Measurements from ENCODE around the gene BCL2L13.
"Not testable (repeated sequence)": the region's sequence is repeated elsewhere in the genome, so short reads cannot be mapped to it uniquely, and the experiment has no call there.

The BCL2L13 gene

DNA sequence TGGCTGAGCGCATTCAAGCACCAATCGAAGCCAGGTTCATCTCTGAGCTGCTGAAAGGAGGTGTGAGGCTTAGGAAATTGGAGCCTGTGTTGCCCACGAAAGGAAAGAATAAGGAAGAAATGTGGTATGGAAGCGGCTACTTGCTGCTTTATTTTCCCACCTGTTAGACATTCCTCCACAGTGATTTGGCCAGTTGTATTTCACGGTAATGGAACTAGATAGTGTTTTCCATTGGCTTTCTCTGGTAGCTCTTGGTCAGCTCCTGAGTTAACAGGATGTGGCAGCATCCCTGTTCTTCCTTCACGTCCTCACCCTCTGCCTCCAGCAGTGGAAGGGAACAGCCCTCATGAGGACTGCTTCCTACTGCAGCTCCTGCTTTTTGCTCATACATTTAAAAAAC lies 91.0 kb downstream of the BCL2L13 start:
- DNase-seq, result no peak

DNA sequence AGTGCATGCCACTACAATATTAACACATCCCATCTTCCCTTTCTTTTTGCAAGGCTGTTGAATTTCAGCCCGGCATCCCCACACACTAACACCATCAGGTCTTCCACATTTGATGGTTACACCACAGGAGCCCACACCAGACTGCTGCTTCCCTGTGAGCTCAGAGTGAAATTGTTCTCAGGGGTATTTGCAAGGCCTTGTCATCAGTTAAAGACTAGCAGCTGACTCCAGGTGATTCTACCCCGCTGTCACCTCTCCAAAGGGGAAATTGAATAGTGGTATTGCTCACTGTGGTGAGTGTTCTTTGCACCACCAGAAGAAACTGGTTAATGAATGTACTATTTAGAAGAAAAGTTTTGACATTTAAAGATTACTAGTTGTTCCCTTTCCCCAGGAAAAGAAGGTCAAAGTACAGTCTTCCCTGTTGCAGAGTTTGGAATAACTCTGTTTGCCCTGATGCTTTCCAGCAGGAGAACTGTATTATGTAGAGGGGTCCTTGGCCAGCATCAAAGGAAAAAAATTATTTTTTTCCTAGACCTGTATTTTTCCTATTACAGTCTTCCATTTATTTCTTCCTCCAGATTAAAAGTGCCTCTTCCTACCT lies 93.8 kb downstream of the BCL2L13 start:
- DNase-seq, result no peak

GRCh38 chr22:17733466-17733865 lies 94.9 kb downstream of the BCL2L13 start:
- DNase-seq, result no peak

GRCh38 chr22:17734187-17734586 lies 95.6 kb downstream of the BCL2L13 start:
- no peak for DNase-seq

DNA sequence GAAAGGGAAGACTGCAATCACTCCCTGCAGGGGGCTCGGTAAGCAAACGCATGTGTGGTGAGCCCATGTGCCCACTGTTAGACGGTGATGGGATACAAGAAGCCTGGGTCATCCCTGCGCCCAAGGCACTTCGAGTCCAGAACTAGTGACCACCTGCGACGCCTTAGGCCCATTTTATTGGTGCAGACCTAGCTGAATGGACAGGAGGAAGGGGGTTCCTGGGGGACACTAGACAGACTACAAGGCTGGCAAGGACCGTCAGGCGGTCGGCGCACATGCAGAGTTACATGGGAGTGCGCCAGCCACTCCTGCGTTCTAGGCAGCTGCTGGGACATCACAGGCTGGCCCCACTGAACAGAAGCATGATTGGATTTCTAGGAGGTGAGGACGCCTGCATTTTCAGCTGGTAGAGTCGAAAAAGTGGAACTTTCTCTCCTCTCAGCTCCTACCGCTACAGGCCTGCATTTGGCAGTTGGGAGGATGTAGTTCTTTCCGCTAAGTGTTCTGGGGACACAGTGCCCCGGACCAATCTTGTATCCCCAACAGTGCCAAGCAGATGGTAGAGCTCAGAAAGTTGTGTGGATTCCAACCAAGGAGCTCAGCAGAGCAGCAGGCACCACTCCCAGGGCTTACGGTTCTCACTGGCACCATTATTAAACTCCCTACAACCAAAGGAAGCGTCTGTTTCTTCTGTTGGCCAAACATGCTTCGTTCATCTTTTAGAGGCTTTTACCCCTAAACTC lies 100.0 kb downstream of the BCL2L13 start:
- DNase-seq, result no peak

DNA sequence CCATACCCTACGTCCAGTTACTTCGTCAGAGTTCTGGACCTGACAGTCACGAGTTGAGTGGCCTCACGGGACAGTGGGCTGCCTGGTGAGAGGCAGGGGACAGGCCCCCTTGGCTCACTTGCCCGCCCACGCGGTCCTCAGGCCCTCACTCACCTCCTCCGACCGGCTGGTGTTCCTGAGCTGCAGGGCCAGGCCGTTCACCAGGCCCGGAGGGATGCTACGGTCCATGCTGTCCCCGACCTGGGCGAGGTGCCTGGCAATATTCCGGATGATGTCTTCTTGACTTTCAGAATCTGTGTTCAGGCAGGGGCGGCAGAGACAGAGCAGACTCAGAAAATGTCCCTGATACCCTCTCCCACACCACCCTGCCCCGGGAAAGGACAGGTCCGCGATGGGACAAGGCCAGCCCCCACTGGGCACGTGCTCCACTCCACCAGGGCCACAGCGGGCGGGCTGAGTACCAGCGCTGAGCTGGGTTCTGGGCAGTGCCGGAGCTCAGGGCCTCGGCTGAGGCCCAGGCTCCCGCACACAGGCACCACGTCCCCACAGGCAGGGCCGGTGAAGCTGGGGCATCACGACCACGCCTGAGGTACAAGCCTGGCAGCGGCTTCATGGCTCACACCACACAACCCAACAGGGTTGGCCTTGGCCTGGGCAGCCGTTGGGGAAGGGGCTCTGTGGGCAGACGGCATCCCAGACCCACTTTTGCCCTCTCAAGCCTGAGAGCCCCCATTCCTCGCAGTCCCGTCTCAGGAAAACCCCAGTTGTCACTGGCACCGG lies 100.8 kb downstream of the BCL2L13 start:
- no peak for DNase-seq

DNA sequence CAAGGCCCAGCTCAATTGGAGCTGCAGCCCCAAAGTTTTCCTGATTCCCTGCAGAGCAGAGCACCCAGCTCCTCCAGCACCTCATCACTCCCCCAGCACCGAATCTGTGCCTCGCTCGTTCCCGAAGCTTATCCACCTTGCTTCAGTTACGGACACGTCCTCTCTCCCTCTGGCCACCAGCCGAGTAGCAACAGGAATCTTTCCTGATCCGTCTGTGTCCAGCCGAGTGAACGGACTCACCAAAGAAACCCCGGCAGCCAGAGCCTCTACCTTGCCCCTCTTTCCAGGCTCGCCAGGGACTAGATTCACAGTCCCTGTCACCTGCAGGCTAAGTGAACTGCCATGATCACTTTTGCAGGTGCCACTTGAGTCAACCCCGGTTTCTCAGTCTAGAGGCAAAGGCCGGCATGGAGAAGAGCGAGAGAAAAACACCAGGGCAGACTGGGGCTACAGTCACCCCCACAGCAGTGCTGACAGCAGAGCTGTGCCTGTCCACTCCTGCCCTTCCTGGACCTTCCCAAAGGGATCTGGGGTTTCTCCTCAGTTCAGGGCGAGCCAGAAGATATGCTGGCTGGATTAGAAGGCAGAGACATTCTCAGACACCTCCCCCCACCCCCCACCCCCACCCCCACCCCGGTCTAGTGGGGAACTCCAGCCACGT lies 103.4 kb downstream of the BCL2L13 start:
- DNase-seq, result no peak

- peak; percentile 62 to 66 for DNase-seq
Measured at GRCh38 chr22:17742527-17742902, 104.0 kb downstream of the BCL2L13 start.

DNA sequence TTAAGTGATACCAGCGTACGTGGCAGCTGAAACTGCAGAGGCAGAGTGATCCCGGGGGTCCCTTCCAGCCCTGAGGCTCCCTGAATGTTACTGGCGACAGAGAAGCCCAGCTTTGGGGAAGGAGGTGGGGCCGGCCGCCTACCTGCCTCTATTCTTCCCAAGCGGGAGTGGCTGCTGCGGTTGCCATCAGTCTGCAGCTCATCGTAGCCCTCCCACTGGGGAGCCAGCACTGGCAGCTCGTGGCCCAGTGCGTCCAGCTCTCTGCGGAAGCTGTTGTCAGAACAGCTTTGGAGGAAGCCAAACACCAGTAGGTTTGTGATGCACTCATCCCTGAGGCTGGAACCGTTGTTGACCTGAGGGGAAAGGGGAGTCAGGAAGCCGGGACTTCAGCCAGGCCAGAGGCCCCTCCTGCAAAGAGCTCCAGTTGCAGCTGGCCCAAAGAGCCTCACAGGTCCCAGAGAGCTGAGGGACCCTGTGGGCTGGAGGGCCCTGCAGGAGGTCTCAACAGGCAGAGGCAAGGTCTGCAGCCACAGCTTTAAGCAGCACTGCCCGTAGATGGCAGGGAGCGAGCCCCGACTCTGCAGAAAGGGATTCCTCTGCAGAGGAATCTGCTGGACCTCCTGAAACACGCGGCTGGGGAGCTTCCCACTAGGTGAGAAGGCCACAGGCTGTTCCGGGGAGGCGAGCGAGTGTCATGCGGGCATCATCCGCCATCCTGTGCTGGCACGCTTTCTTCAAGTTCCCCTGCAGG lies 105.3 kb downstream of the BCL2L13 start:
- DNase-seq, result no peak

DNA sequence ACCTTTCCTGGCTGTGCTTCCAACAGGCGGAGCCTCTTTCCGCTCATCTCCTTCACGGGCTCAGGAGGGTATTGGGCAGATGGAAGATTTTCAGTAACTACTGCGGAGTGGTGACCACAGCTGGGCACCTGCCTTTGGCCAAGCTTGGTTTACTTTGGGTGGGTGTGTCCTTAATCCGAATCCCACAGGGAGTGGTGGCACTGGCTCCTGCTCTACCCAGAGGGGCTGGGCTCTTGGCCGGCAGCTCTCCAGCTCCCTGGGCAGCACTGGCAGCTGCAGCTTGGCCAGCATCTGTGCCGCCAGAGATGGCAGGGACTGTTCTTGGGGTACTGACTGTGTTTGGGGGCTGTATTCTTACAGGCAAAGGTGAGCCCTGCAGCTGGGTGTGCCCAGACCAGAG lies 105.9 kb downstream of the BCL2L13 start:
- DNase-seq, result no peak

GRCh38 chr22:17746916-17747315 lies 108.4 kb downstream of the BCL2L13 start:
- DNase-seq, result no peak

GRCh38 chr22:17748555-17749353 lies 110.2 kb downstream of the BCL2L13 start:
- DNase-seq, result no peak

- no peak for DNase-seq
Measured at GRCh38 chr22:17749605-17750395, 111.2 kb downstream of the BCL2L13 start.

GRCh38 chr22:17751596-17751995 lies 113.0 kb downstream of the BCL2L13 start:
- DNase-seq, result no peak

- no peak for DNase-seq
Measured at GRCh38 chr22:17753401-17753989, 114.9 kb downstream of the BCL2L13 start.

DNA sequence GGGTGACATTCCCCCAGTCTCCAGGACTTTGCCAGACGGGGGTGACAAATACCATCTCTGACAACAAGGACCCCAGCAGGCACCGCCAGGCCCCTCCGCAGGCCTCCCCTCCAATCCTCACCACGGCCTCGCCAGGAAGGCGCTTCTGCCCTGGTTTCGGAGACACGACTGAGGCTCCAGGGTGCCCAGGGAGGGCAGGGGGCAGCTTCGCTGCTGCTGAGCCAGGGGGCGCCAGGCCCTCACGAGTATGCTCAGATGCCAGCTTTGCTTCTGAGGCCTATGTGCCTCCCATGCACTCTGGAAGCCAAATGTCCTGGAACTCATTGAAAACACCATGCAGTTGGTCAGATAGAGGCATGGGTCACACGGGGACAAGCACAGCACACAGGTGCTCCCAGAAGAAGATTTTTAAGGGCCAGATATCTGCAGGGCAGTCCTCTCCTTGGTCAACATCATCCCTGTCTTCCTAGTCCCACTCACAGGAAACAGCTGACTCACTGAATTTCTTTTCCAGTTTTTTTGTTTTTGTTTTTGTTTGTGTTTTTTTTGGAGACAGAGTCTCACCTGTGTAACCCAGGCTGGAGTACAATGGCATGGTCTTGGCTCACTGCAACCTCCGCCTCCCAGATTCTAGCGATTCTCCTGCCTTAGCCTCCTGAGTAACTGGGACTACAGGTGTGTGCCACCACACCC lies 115.8 kb downstream of the BCL2L13 start:
- DNase-seq, result no peak

DNA sequence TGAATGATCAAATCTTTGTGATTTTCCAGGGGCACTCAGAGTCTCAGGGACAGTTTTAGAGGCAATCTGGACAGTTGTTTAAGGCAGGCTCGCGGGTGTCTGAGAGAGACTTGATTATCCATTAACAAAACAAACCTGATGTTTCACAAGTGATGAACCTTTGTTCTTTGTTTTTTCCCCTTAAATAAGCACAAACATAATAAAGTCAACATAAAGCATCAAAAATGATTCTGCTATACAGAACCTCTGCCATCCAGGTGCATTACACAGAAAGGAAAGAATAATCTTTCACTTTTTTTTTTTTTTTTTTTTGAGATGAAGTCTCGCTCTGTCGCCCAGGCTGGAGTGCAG lies 122.6 kb downstream of the BCL2L13 start:
- no peak for DNase-seq

DNA sequence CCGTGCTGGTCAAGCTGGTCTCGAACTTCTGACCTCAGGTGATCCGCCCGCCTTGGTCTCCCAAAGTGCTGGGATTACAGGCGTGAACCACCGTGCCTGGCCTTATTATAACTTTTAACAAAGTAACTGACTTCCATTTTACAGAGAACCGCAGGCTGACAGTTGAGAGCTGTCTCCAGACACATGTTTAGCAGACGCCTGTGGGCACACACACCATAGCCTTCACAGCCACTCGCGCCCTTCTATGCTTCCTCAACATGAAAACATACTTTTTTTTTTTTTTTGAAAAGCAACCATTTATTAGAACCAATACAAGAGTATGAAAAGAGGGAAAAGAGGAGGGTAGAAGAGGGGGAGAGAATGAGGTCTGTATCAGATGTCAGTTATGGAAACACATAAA lies 124.9 kb downstream of the BCL2L13 start:
- not testable (repeated sequence) for DNase-seq

DNA sequence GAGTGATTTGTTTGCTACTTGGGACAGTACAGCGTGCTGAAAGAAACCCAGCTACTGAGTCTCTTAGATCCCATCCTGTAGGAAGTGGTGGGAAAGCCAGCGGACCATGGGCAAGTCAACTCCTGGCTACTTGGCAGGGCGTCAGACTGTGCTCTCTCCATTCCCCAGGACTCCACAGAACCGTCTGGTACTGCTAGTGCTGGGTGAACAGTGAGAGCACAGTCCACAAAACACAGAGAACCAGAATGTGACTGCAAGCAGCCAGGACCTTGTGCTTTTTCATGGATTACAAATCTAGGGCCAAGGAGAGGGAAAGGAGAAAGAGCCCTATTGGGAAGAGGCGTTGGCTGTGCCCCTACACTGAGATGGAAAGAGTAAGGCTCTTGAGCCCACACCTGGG lies 125.5 kb downstream of the BCL2L13 start:
- DNase-seq, result no peak

- not testable (repeated sequence) for DNase-seq
Measured at GRCh38 chr22:17764852-17765251, 126.3 kb downstream of the BCL2L13 start.
